HG02981 (cell line): Measurements from ENCODE around the gene RETNLB.

ENCODE experiments used
- ATAC-seq: cut with Tn5 transposase; IDR thresholded peaks from one replicate; pipeline ENCODE4 v1.9.1; 2021; ENCODE audit warnings: mild to moderate bottlenecking, moderate library complexity; ENCODE audit not compliant: unreplicated experiment

RETNLB gene

GRCh38 chr3:108757404-108757982 lies at the start of gene RETNLB:
RETNLB (minus strand) TSS chr3:108757410; CDS start chr3:108757185, 225 bp downstream.
- no peak for ATAC-seq

- ATAC-seq, result no peak
Measured at GRCh38 chr3:108806316-108806715, 49.1 kb upstream of the RETNLB start.

- no peak for ATAC-seq
Measured at GRCh38 chr3:108804966-108805365, 47.8 kb upstream of the RETNLB start.

GRCh38 chr3:108804437-108804836 lies 47.2 kb upstream of the RETNLB start:
- no peak for ATAC-seq

GRCh38 chr3:108791473-108791872 lies 34.3 kb upstream of the RETNLB start:
- ATAC-seq, result no peak

GRCh38 chr3:108780235-108780634 lies 23.0 kb upstream of the RETNLB start:
- ATAC-seq, result no peak

GRCh38 chr3:108779496-108779895 lies 22.3 kb upstream of the RETNLB start:
- ATAC-seq, result no peak

GRCh38 chr3:108775649-108776048 lies 18.4 kb upstream of the RETNLB start:
- ATAC-seq, result no peak

- ATAC-seq, result no peak
Measured at GRCh38 chr3:108767253-108767652, 10.0 kb upstream of the RETNLB start.

GRCh38 chr3:108755686-108756085 lies 1.5 kb downstream of the RETNLB start:
- no peak for ATAC-seq

- no peak for ATAC-seq
Measured at GRCh38 chr3:108744762-108745161, 12.4 kb downstream of the RETNLB start.

GRCh38 chr3:108742929-108743328 lies 14.3 kb downstream of the RETNLB start:
- no peak for ATAC-seq

GRCh38 chr3:108736821-108737220 lies 20.4 kb downstream of the RETNLB start:
- ATAC-seq, result no peak

- no peak for ATAC-seq
Measured at GRCh38 chr3:108728934-108729333, 28.3 kb downstream of the RETNLB start.

- ATAC-seq, result no peak
Measured at GRCh38 chr3:108728105-108728504, 29.1 kb downstream of the RETNLB start.

GRCh38 chr3:108724101-108724500 lies 33.1 kb downstream of the RETNLB start:
- no peak for ATAC-seq

- ATAC-seq, result no peak
Measured at GRCh38 chr3:108722724-108723123, 34.5 kb downstream of the RETNLB start.

- no peak for ATAC-seq
Measured at GRCh38 chr3:108719178-108719806, 37.9 kb downstream of the RETNLB start.

GRCh38 chr3:108718454-108718853 lies 38.8 kb downstream of the RETNLB start:
- ATAC-seq, result no peak

- no peak for ATAC-seq
Measured at GRCh38 chr3:108713816-108714215, 43.4 kb downstream of the RETNLB start.

- no peak for ATAC-seq
Measured at GRCh38 chr3:108713009-108713516, 44.1 kb downstream of the RETNLB start.
